ENCODE results near the gene MMP25.

GRCh38 chr16:3036726-3037315, 9.5 kb upstream of the MMP25 start, which contains the start of gene BICDL2:
- no peak for TF ChIP-seq CTCF (optimal IDR thresholded peaks at IDR 0.05 in 1 of 3, IDR thresholded peaks at IDR 0.05 in 1 of 3, conservative IDR thresholded peaks at IDR 0.05 in 1 of 3; ENCODE audit: extremely low read depth in 1 of 3, insufficient read depth in 2 of 3, low read length in 3 of 3)
- peak; percentile 61 for TF ChIP-seq EZH2 (IDR thresholded peaks at IDR 0.05; ENCODE audit: low read length)

All from keratinocyte (primary cell).